ENCODE results near the gene ITGA8. TPM values are rescaled to one million over a fixed set of nuclear protein-coding genes. Genes with fewer than 3 reads are reported as not detected.

Gene ITGA8
- total RNA-seq, 1 experiment from 2014 or later = 0.02 TPM

GRCh38 chr10:15739254-15739970 lies 19.7 kb upstream of the ITGA8 start:
- ChIA-PET POLR2A (no interaction called here), RAD21 (ENCODE audit: low non-redundant PET in 1 of 2, low total read pairs in 2 of 2, uncharacterized antibody in 2 of 2, unreplicated experiment in 2 of 2) (no interaction called here), CTCF (no interaction called here)
- Histone ChIP-seq H3K36me3 (ENCODE audit: control insufficient read depth in 1 of 2, insufficient read depth in 2 of 2, low read length in 2 of 2) (no peaks in the 10 kb centered on the region), H3K79me2 (ENCODE audit: insufficient read depth, low read length) (no peaks in the 10 kb centered on the region), H4K20me1 (ENCODE audit: insufficient read depth) (no peaks in the 10 kb centered on the region), H3K4me3 (replicated peaks in 1 of 2; ENCODE audit: low read depth in 1 of 2, low read length in 2 of 2) (no peak overlapping the region), H3K9me2 (ENCODE audit: insufficient read depth) (no peaks in the 10 kb centered on the region), H3K4me2 (ENCODE audit: low read length) (no peak overlapping the region), H2AFZ (ENCODE audit: low read depth, low read length, poor library complexity, severe bottlenecking) (no peak overlapping the region), H3K27me3 (ENCODE audit: insufficient read depth, low read length) (no peaks in the 10 kb centered on the region), H3K9ac (ENCODE audit: low read length) (no peak overlapping the region), H3K9me3 (ENCODE audit: control insufficient read depth in 1 of 2, insufficient read depth in 1 of 2, low read depth in 1 of 2, low read length in 2 of 2) (no peaks in the 10 kb centered on the region), H3K4me1 (ENCODE audit: control insufficient read depth in 1 of 2, insufficient read depth in 2 of 2, low read length in 2 of 2) (peaks cover 0 to 5% of the 10 kb centered on the region in 2 experiments; a peak in 1 of 4 replicates), H3K27ac (ENCODE audit: low read depth, low read length) (no peak overlapping the region)
- no peak for TF ChIP-seq ZFX (IDR thresholded peaks at IDR 0.05)
- TF ChIP-seq EGR1 (IDR thresholded peaks at IDR 0.05; ENCODE audit: low read depth) = no peak
- no peak for TF ChIP-seq SP1 (IDR thresholded peaks at IDR 0.05; ENCODE audit: low read depth)
- peak; percentile 72 for TF ChIP-seq TCF7L2 (IDR thresholded peaks at IDR 0.05; ENCODE audit: borderline replicate concordance, extremely low read depth, insufficient read depth, insufficient read length)
- no peak for TF ChIP-seq EZH2phosphoT487 (IDR thresholded peaks at IDR 0.05; ENCODE audit: borderline replicate concordance)
- no peak for TF ChIP-seq ELF1 (IDR thresholded peaks at IDR 0.05; ENCODE audit: borderline replicate concordance, low read depth)
- TF ChIP-seq SIN3A (IDR thresholded peaks at IDR 0.05; ENCODE audit: low read depth) = no peak
- ATAC-seq = no peak
- no peak for DNase-seq (ENCODE audit: low read depth, low spot score)
- intact Hi-C loops (cut with micrococcal nuclease) = no loop called here
- no TSS peak for BruUV-seq (replicated peaks)

GRCh38 chr10:15738270-15738925 lies 18.7 kb upstream of the ITGA8 start:
- Histone ChIP-seq H3K79me2 (ENCODE audit: insufficient read depth, low read length) (no peaks in the 10 kb centered on the region), H3K4me2 (ENCODE audit: low read length) (no peak overlapping the region), H3K9me3 (ENCODE audit: control insufficient read depth in 1 of 2, insufficient read depth in 1 of 2, low read depth in 1 of 2, low read length in 2 of 2) (no peaks in the 10 kb centered on the region), H3K27ac (ENCODE audit: low read depth, low read length) (no peak overlapping the region), H3K27me3 (ENCODE audit: insufficient read depth, low read length) (no peaks in the 10 kb centered on the region), H3K36me3 (ENCODE audit: control insufficient read depth in 1 of 2, insufficient read depth in 2 of 2, low read length in 2 of 2) (no peaks in the 10 kb centered on the region), H3K4me1 (ENCODE audit: control insufficient read depth in 1 of 2, insufficient read depth in 2 of 2, low read length in 2 of 2) (peaks cover 0 to 5% of the 10 kb centered on the region in 2 experiments; a peak in 1 of 4 replicates), H4K20me1 (ENCODE audit: insufficient read depth) (no peaks in the 10 kb centered on the region), H3K4me3 (replicated peaks in 1 of 2; ENCODE audit: low read depth in 1 of 2, low read length in 2 of 2) (no peak overlapping the region), H2AFZ (ENCODE audit: low read depth, low read length, poor library complexity, severe bottlenecking) (no peak overlapping the region), H3K9ac (ENCODE audit: low read length) (no peak overlapping the region), H3K9me2 (ENCODE audit: insufficient read depth) (no peaks in the 10 kb centered on the region)
- no TSS peak for BruUV-seq (replicated peaks)
- POLR2A ChIA-PET = no interaction called here
- no peak for DNase-seq (ENCODE audit: low read depth, low spot score)
- no peak for ATAC-seq
- RAD21 ChIA-PET (ENCODE audit: low non-redundant PET in 1 of 2, low total read pairs in 2 of 2, uncharacterized antibody in 2 of 2, unreplicated experiment in 2 of 2) = no interaction called here
- intact Hi-C loops (cut with micrococcal nuclease) = no loop called here
- CTCF ChIA-PET = no interaction called here
- TF ChIP-seq TCF7L2 (IDR thresholded peaks at IDR 0.05; ENCODE audit: borderline replicate concordance, extremely low read depth, insufficient read depth, insufficient read length) (no peak), JUND (IDR thresholded peaks at IDR 0.05) (no peak), SIN3A (IDR thresholded peaks at IDR 0.05; ENCODE audit: low read depth) (no peak), ATF3 (IDR thresholded peaks at IDR 0.05) (no peak), ELF1 (IDR thresholded peaks at IDR 0.05; ENCODE audit: borderline replicate concordance, low read depth) (no peak), SRF (IDR thresholded peaks at IDR 0.05; ENCODE audit: low read depth) (no peak), CBX3 (IDR thresholded peaks at IDR 0.05; ENCODE audit: low read depth) (no peak), EGR1 (IDR thresholded peaks at IDR 0.05; ENCODE audit: low read depth) (no peak), REST (IDR thresholded peaks at IDR 0.05; ENCODE audit: low read depth) (no peak), RAD21 (IDR thresholded peaks at IDR 0.05; ENCODE audit: low read depth) (no peak), ZFX (IDR thresholded peaks at IDR 0.05) (no peak), ZNF274 (IDR thresholded peaks at IDR 0.05; ENCODE audit: low read depth, low read length) (no peak)
